Activated CD8-positive, alpha-beta memory T cell treated with anti-CD3 and anti-CD28 coated beads, Interleukin-2, amount 50 U/mL, for 1 hour (primary cell): ENCODE data around the gene CORO1C.

ENCODE experiments used
- DNase-seq: peaks from one replicate; pipeline ENCODE4 v3.0.0-alpha.2; 2020; ENCODE audit errors: extremely low read depth

Gene CORO1C

DNA sequence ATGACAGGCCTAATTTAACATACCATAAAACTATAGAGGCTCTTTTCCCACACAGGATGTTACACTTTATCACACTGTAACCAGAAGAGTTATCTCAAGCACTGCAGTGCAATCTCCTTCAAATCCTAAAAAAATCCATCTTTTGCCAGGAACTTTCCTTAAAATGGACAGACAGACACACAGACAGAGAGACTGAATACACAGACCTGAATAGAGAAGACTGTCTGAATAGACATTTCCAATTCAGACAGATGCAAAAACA, 6.5 kb downstream of the CORO1C start:
- DNase-seq: no peak

DNA sequence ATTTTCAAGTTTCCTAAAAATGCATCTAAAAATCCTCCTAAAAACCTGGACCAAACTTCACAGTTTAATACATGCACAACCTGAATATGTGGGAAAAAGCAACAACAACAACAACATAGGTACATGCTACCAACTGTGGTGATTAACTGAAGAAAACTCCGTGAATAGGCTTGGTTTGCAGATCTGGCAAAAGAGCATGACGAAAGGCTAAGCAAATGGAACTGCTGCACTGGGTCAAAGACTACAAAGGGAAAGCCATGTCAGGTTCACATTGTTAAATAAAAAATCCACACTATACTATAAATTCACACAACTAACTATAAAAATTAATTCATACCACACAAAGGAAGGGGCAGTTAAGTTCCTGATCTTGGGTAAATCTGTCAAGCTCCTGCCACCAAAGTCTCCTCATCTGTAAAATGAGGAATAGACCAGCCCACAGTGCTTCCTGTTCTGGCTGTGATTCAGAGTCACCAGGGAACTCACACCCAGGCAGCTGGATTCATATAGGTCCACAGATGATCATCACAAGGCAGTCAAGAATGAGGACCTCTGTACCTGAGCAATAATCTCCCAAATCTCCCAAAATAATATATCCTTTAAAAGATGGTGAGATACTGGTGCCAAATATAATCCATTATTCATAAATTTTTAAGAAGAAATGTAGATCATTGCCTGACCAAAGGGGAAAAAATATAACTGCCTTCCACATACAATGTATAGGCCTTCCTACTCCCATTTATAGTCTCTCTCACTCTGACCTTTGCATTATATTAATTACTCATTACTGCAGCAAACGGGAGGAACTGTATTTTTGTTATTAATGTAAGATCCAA, 7.0 kb downstream of the CORO1C start:
- DNase-seq: no peak

DNA sequence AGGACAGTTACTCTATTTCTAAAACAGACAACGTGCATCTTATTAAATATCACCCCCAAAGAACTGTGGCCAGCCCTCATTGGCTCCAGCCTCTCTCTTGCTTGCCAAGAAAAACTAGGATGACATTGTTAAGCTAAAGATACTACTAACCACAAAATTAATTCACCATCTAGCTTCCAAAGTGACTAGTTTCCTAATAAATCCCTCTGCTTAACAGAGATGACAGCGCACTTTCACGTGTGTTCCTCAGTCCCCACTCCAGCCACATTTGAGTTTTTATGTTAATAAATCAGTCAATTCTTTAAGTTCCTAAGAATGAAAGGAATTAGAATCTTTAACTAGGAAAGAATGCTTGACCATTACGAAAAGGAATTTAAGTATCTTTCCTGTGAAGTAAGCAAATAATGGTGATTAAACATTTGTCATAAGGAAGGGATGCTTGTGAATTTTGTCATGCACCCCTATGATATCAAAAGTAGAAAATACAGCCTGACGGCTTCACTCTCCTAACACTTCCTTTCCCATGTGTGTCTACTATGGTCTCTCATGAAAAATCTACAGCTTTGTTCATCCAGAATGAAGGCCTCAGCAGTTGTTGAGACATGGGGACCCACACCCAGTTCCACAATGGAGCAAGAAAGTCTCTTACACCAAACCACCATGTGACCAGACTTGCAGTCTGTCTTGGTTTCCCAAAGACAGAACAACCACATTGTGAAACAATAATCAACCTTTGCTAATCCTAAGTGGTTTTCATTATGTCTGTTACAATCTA, 8.1 kb downstream of the CORO1C start:
- no peak for DNase-seq

DNA sequence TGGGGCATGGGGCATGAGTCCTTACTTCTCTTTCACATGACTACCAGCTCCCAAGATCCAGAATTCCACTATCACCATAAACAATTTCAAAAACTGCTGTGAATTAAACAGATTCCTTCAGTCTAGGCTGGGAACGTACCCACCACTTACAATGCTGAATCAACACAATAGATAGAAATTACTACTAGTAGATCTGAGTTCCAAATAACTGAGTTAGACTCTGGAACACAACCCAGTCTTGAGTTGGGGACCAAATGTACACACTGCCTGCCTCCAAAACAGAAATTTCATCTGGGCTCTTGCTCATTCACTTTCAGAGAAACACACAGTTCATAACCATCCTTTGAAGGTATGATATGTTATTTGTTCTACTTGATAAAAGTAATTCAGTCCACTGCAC, 8.9 kb downstream of the CORO1C start:
- DNase-seq: no peak

DNA sequence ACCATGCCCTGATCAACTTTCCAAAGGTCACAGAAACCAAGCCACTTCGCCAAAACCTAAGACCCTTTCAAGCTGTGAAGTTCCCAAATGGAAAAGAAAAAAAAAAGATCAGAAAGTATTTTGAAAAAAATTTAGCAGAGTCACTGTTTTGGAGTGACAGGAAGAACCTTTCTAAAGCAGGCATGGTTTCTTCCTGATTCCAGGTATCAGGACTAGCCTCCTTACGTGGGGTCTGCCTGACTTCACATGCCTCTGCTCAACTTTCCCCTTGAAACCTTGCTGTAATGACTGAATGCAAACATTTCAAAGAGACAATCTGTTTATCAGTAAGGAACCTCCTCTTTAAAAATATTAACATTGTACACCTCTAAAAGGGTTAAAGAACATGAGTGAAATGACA, 9.5 kb downstream of the CORO1C start:
- no peak for DNase-seq

DNA sequence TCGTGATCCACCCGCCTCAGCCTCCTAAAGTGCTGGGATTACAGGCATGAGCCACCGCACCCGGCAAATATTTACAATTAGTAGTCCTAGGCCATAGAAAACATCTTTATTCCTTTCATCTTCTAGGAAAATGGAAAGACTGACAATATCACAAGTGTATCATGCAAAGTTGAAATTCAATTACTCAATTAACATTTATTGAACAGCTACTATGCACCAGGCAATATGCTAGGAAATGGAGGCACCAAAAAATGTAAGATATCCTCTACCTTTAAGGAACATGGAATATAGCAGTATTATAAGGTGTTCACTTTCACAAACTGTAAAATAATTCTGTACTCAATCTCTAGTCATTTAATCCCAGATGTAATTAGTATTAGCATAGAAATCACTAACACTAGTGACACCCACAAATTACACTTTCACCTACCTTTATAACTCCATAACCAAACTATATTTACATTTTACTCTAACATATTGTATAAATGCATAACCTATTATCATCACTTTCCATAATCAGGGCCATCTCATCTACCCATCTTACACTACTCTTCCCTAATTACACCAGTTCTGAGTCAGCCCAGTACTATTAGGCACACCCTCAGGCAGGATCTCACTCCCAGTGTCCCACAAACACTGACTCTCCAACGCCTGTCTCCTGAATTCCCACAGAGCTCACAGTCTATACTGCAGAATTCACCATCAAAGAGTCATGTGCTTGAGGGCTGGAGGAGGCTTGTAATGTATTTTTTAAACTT, 10.4 kb downstream of the CORO1C start:
- no peak for DNase-seq

DNA sequence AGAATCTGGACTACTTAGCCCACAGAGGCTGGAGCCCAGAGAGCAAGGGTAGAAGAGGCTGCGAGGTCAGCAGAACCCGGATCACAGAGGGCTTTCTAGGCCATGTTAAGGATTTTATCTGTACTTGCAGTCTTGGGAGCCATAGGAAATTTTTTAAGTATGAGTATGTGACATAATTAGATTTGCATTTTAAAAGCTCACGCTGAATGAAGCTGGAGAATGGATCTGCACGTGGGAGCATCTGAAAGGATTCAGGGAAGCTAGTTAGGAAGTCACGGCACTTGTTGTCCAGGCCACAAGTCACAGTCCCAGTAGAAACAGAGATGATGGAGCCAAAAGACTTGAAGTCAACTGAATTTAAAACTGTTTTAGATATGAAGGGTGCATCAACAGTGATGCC, 14.1 kb downstream of the CORO1C start:
- no peak for DNase-seq

DNA sequence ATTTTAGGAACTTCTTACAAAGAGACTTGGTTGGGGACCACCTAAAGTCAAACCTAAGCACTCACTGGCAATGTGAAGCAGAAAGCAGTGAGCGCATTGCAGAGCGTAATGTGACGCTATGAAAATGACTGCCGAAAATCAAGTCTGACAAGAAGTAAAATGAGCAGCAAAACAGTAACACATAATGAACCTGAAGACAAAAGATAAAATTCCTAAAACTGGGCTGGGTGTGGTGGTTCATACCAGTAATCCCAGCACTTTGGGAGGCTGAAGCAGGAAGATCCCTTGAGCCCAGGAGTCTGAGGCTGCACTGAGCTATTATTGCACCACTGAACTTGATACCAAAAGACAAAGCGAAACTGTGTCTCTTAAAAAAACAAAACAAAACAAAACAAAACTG, 16.5 kb downstream of the CORO1C start:
- DNase-seq: no peak

DNA sequence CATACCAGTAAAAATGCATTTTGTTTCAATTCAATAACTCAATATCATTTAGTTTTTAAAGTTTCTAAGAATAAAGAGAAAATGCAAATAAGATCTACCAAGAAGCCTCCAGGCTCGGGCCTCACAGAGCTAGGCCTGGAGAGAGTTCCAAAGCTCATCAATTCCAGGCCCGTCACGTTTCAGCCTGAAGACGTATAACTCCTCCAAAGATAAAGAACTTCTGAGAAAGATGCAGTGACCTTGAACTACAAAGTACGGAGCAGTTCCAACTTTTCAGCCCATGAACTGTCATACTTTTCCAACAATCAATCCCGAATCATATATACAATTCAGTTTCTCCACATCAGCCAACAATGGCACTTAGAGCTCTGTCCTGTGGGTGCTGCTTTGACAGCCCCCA, 17.8 kb downstream of the CORO1C start:
- no peak for DNase-seq

DNA sequence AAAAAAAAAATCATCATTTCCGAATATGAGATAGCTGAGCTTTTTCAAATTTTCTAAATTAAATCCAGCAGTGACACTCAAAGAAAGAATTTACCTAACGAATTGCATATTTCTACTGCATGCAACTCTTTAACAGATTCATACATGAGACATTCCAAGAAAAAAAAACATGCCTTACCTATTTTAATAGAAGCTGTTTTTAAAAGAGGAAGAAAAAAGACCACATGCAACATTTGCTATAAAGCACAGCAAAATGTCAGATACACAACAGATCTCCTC, 18.5 kb downstream of the CORO1C start:
- DNase-seq: no peak

DNA sequence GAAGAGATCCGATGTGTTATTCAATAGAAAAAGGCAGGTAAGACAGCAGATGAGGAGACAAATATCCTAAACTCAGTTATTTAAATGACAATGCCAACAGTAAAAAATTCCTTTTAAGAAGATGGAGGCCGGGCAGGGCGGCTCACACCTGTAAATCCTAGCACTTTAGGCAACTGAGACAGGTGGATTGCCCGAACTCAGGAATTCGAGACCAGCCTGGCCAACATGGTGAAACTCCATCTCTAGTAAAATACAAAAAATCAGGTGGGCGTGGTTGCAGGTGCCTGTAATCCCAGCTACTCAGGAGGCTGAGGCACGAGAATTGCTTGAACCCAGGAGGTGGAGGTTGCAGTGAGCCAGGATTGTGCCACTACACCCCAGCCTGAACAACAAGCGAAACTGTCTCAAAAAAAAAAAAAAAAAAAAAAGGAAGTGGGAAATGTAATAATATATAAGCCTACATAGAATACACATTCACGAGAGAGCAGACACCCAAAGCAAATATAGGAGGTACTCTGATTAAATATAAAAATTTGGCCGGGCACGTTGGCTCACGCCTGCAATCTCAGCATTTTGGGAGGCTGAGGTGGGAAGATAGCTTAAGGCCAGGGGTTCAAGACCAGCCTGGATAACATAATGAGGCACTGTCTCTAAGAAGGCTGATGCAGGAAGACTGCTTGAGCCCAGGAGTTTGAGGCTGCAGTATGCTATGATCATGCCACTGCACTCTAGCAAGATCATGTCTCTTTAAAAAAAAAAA, 19.0 kb downstream of the CORO1C start:
- DNase-seq: no peak

DNA sequence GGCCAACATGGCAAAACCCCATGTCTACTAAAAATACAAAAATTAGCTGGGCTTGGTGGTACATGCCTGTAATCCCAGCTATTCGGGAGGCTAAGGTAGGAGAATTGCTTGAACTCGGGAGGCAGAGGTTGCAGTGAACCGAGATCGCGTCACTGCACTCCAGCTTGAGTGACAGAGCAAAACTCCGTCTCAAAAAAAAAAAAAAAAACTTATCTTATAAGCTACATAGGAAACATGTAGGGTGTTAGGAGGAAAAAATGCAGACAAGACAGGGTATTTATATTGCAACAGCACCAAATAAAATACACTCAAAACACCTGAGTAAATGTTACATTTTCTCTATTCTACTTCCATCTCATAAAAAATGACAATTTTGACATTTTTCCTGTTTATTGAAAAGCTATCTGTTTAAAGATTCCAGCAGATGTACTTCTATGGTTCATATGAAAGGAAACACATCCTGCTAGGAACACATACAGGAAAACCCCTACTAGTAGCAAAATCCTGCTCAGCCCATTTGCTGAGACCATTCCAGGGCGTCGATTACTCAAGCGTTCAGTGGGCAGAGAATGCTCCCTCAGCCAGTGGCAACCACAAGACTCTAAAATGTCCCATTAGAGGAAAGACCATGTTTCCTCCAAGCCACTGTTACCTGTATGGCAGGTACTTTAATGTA, 19.7 kb downstream of the CORO1C start:
- DNase-seq: no peak

DNA sequence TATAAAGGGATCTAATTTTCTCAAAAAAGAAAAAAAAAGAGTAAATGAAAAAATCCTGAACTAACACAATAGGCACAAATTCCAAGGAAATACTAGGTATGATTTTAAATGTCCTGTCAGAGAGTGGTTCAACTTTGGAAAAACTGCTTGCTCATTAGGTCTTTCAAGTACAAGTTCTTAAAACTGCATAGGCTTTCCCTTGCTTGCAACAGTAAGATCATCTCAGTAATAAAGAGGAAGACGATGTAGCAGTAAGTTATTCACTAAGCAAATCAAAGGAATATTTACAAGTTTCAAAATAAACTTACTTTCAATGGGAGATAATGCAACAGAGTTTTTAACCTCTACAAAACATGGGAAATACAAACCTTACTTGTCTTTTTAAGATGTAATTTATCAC, 21.6 kb downstream of the CORO1C start:
- DNase-seq: no peak

DNA sequence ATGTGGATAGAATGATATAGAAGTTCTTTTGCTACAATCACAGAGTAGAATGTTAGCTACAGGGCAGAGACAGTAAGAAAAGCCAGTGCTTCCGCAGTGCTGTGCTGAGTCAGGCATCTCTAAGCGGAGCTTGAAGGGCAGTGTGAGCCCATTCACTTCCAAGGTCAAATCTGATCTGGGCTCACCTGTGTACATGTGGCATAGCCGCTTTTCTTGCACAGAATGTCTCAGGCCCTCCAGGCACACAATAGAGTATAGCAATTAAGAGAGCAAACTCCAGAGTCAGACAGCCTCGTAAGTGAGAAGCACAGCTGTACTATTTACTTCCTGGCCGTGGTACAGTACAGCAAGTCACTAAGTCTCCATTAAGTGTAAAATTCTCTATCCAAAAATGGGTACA, 26.8 kb downstream of the CORO1C start:
- no peak for DNase-seq

DNA sequence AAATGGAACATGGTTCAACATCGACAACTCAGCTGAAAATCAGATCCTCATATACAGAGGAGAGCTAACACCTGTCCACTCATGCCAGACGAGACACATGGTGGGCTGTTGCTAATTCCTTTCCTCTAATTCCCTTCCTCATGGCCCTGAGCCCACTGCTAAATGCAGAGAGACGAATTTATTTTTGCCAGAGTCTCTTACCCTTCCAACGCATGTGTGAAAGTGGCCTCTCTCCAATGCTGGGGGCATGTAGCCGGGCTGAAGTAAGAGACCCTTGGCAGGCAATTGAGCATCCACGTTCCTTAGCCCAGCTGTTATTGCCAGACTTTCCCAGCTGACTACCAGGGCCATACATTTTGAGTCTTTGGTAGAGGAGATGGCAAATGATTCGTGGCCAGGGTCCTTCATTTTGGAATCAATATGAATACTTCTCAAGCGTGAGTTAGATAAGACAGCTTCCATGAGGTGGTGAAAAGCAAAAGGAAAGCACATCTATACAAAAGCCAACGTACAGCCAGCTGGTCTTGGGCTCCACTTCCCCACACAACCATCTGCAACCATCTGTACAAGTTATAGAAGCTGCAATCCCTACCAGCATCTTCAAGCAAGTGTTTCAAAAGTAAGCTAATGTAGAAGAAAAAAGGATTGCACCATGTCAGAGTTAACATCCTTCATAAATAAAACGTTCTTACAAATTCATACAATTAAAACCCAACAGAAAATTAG, 28.6 kb downstream of the CORO1C start:
- DNase-seq: no peak

DNA sequence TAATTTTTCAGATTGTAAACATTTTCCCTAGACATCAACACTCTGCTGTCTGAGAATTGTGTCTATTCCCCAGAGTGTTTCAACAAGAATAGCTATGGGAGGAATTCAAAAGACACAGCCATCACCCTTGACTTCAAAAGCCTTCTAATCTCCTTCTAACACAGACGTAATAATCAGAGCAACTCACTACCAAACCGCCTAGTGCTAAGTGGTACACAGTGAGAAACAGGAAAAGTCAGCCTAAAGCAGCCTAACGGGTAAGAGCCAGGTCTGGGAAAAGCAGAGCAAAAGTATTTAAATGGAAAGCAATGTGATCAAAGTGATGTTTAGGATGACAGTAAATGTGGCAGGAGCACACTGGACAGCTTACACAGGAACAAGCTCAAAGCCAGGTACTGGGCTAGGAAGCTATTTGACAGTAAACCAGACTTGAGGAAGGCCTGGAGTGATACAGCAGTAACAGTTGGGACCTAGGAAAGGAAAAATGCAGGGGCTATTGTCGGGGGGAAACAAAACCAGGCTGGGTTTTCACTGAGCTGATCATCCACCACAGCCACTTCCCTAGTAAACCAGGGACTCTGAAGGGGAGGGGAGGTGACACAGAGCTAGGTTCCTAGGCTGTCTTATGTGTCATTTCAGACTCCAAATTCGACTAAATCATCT, 29.4 kb downstream of the CORO1C start:
- no peak for DNase-seq

DNA sequence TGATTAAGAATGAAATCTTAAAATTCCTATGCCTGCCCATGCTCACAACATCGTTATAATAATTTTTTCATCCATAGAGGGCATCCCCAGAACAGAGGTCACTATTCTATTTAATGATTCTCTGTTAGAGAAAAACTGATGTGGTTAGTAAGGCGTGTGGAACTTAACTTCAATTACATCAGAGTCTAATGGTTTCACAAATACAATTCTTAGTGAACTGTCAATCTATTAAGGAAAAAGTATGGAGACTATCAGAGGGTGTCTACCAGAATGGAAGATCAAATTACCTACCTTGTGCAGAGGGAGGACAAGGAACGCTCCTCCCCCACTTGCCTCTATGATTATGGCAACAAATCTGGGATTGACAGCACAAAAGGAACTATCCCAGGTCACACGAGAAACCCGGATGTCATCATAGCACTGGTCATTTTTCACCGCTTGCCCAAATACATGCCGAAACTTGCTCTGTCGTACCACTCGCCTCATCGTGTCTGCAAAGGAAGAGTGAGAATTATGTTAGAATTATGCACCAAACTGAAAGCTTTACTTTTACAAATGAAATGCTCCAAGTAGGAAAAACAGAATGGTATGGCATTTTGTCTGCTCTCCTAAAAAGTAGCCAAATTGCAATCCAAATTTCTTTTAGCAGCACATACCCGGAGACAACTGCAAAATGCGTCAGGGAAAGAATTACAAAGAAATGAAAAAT, 30.3 kb downstream of the CORO1C start:
- no peak for DNase-seq

DNA sequence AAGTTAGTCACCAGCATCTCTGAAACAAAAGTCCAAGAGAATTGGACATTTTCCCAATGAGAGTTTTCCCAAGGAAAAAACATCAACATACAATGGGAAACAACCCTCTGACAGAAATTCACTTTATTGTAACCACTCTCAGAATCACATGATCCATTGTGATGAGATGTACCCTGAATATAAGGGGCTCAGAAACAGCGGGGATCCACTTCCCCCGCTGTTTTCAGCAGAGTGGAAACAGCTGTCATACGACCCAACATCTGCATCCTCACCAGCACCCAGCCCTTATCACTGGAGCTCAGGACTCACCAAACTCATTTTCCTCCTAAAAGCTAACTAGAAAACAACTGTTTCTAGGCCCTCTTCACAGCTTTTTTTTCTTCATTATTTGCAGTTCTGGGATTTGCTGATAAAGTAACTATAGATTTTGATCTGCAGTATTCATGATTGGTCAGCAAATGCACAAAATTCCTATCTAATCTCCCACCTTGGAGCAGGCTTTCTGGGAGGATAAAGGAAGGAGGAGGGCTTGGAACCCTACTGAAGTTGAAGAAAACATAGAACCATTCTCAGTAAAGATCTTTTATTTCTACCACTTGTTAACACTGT, 31.3 kb downstream of the CORO1C start:
- no peak for DNase-seq

DNA sequence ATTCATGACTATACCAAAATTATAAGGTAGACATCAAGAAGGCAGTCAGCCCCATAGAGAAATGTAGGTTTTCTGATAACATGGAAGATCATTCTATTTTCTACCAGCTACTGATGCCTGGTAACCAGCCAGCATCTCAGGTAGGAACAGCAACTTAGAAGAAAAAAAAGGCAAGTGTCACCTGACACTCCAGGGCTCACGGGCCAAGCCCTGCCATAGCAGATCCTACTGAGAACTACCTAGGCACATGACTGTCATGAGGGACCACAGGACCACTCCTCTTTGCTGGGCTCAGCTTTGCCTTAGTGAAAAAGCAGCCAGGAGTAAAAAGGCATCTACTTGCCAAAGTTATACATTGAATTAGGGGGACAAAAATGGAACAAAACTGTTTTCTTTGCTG, 33.4 kb downstream of the CORO1C start:
- DNase-seq: no peak

DNA sequence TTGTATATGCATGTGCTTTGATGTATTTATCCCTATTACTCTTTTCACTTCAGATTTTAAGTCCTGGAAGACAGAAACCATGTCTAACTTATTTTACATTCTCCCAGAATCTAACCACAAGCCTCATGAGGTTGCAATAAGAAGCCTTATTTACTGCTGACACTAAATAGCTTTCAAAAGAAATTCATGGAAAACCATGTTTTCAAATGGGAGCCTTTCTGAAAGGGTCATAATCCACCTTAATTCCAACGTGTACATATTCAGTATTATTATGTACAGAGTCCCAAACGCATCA, 34.4 kb downstream of the CORO1C start:
- no peak for DNase-seq
